HepG2 (cell line): Measurements from ENCODE around the gene ASAP2. TPM values are rescaled to one million over a fixed set of nuclear protein-coding genes. Genes with fewer than 3 reads are reported as not detected.
A peak's percentile ranks its signal among the peaks of the same experiment; 100 is the strongest.

ENCODE experiments used
- ASH2L ChIP-seq: fragments of 300-600, 200-600 bp; sonication (generic); IDR thresholded peaks from 2 replicates; pipeline ENCODE4 v1.7.0; 2017; ENCODE audit warnings: low read depth, mild to moderate bottlenecking, moderate library complexity, mixed read lengths, low read length; ENCODE audit not compliant: insufficient read length
- CREM ChIP-seq, 2 experiments: sonication (generic) in 1 of 2; formaldehyde crosslinking in 1 of 2; IDR thresholded peaks; 2 replicates each; pipeline versions ENCODE4 v1.4.0 to v1.6.1; 2016 to 2020; ENCODE audit warnings: antibody characterized with exemption in 1 of 2, mild to moderate bottlenecking in 1 of 2, missing genetic modification reagents in 1 of 2
- FOSL1 ChIP-seq: sonication (generic); formaldehyde crosslinking; IDR thresholded peaks from 2 replicates; pipeline ENCODE4 v1.9.0; 2021; ENCODE audit warnings: missing genetic modification reagents, borderline replicate concordance
- GATAD1 ChIP-seq: IDR thresholded peaks from 2 replicates; pipeline ENCODE4 v1.6.1; 2016; ENCODE audit warnings: missing genetic modification reagents, missing compliant biosample characterization
- HMGA1 ChIP-seq: sonication (generic); formaldehyde crosslinking; conservative IDR thresholded peaks from 2 replicates; pipeline ENCODE4 v1.4.0; 2020; ENCODE audit warnings: missing genetic modification reagents
- HNRNPH1 ChIP-seq: fragments of 200-400 bp; formaldehyde crosslinking; optimal IDR thresholded peaks from 2 replicates; pipeline ENCODE3; 2017; ENCODE audit warnings: mild to moderate bottlenecking, low read depth, low read length
- NCOA1 ChIP-seq: sonication (generic); formaldehyde crosslinking; IDR thresholded peaks from 2 replicates; pipeline ENCODE4 v1.9.0; 2021; ENCODE audit warnings: missing genetic modification reagents
- RAD21 ChIP-seq: fragments of 450-650 bp; formaldehyde crosslinking; IDR thresholded peaks from 2 replicates; pipeline ENCODE4 v1.5.0; 2020; ENCODE audit warnings: mild to moderate bottlenecking
- SAP130 ChIP-seq: IDR thresholded peaks from 2 replicates; pipeline ENCODE4 v1.6.1; 2016; ENCODE audit warnings: low read depth
- SIX4 ChIP-seq: sonication (generic); formaldehyde crosslinking; IDR thresholded peaks from 2 replicates; pipeline ENCODE4 v1.4.0; 2020; ENCODE audit warnings: missing genetic modification reagents
- SRF ChIP-seq: IDR thresholded peaks from 2 replicates; pipeline ENCODE4 v1.6.1; 2011; ENCODE audit warnings: mild to moderate bottlenecking, low read depth, low read length, moderate library complexity
- STAT6 ChIP-seq: sonication (generic); formaldehyde crosslinking; IDR thresholded peaks from 2 replicates; pipeline ENCODE4 v1.4.0; 2020; ENCODE audit warnings: missing genetic modification reagents, mild to moderate bottlenecking, borderline replicate concordance
- TERF1 ChIP-seq: sonication (generic); formaldehyde crosslinking; IDR thresholded peaks from 2 replicates; pipeline ENCODE4 v1.8.0; 2022; ENCODE audit warnings: mild to moderate bottlenecking, missing genetic modification reagents, moderate library complexity
- ZFP1 ChIP-seq: IDR thresholded peaks from 2 replicates; pipeline ENCODE4 v1.6.1; 2016
- ZNF20 ChIP-seq: sonication (generic); formaldehyde crosslinking; IDR thresholded peaks from 2 replicates; pipeline ENCODE4 v1.4.0; 2020; ENCODE audit warnings: mild to moderate bottlenecking, moderate library complexity, missing genetic modification reagents
- ZNF33B ChIP-seq: sonication (generic); formaldehyde crosslinking; IDR thresholded peaks from 2 replicates; pipeline ENCODE4 v1.5.1; 2020; ENCODE audit warnings: mild to moderate bottlenecking, missing genetic modification reagents
- ZNF441 ChIP-seq: sonication (generic); formaldehyde crosslinking; IDR thresholded peaks from 2 replicates; pipeline ENCODE4 v1.7.0; 2021; ENCODE audit warnings: missing genetic modification reagents, borderline replicate concordance
- ZNF530 ChIP-seq: sonication (generic); formaldehyde crosslinking; IDR thresholded peaks from 2 replicates; pipeline ENCODE4 v1.5.0; 2020; ENCODE audit warnings: low read depth, mild to moderate bottlenecking, missing genetic modification reagents
- ZNF7 ChIP-seq: IDR thresholded peaks from 2 replicates; pipeline ENCODE4 v1.6.1; 2016; ENCODE audit warnings: missing biosample characterization, missing genetic modification reagents
- ZNF841 ChIP-seq: sonication (generic); formaldehyde crosslinking; IDR thresholded peaks from 2 replicates; pipeline ENCODE4 v1.8.1; 2023; ENCODE audit warnings: missing genetic modification reagents, borderline replicate concordance
- ZSCAN21 ChIP-seq: sonication (generic); formaldehyde crosslinking; IDR thresholded peaks from 2 replicates; pipeline ENCODE4 v1.8.0; 2022; ENCODE audit warnings: mild to moderate bottlenecking, missing genetic modification reagents, moderate library complexity, borderline replicate concordance
- ZSCAN25 ChIP-seq: sonication (generic); formaldehyde crosslinking; IDR thresholded peaks from 2 replicates; pipeline ENCODE4 v1.8.0; 2022; ENCODE audit warnings: mild to moderate bottlenecking, missing genetic modification reagents
- polyA plus RNA-seq, 8 experiments: library from polyadenylated mRNA; depleted of rRNA in 3 of 8; stranded (reverse) in 7 of 8; unstranded in 1 of 8; fragments of >200 nt; fragmentation: Illumina TruSeq in 4 of 8; extraction: Trizol in 4 of 8; gene quantifications; 2 replicates each; pipeline versions ENCODE4 v1.2.1 to v1.2.3, GENCODE V29; 2011 to 2016; ENCODE audit warnings: low read depth in 4 of 8, missing spikeins in 1 of 8, mixed read lengths in 1 of 8; ENCODE audit not compliant: insufficient read depth in 1 of 8
- total RNA-seq, 5 experiments: library from RNA; depleted of rRNA; stranded (reverse); fragments of >200 nt; fragmentation: Illumina TruSeq; extraction: Trizol; gene quantifications; 2 replicates each; pipeline ENCODE4 v1.2.3, GENCODE V29; 2016; ENCODE audit warnings: low read depth in 1 of 5
- TF ChIP-seq, protein P1 (sequence below): sonication (generic); formaldehyde crosslinking; IDR thresholded peaks from 2 replicates; pipeline ENCODE4 v1.8.0; 2022; ENCODE audit warnings: low read depth, missing genetic modification reagents
- TF ChIP-seq, protein P2 (sequence below): sonication (generic); formaldehyde crosslinking; IDR thresholded peaks from 2 replicates; pipeline ENCODE4 v1.8.0; 2022; ENCODE audit warnings: mild to moderate bottlenecking, missing genetic modification reagents; ENCODE audit not compliant: insufficient replicate concordance

Gene ASAP2
- total and polyA plus RNA-seq, 2 of the 13 experiments (the other 11 are each of a cell fraction or from before 2014, with no cell fraction given): 7.3 to 22.3 TPM

GRCh38 chr2:9422321-9423099 is 215.9 kb downstream of the ASAP2 start (continued):
- TF ChIP-seq GATAD1 (CRISPR knock-in tag) (no peak; the same call in 1 of the 2 replicates), ZNF20 (CRISPR knock-in tag) (no peak), ZNF7 (CRISPR knock-in tag) (no peak), ZFP1 (CRISPR knock-in tag) (no peak; the same call in 1 of the 2 replicates), HMGA1 (CRISPR knock-in tag) (no peak), ZNF841 (CRISPR knock-in tag) (no peak), TERF1 (CRISPR knock-in tag) (no peak), ASH2L (no peak), FOSL1 (no peak), ZSCAN25 (CRISPR knock-in tag) (0 out of 2 replicates have a peak, but pooled peaks have one; percentile 18), HNRNPH1 (no peak), ZNF33B (CRISPR knock-in tag) (no peak; the same call in 1 of the 2 replicates), NCOA1 (CRISPR knock-in tag) (no peak; the same call in 1 of the 2 replicates), SIX4 (no peak), SRF (no peak), SAP130 (CRISPR knock-in tag) (no peak; the same call in 1 of the 2 replicates), ZSCAN21 (CRISPR knock-in tag) (no peak; the same call in 1 of the 2 replicates), CREM (IDR thresholded peaks at IDR 0.05) (no peak), CREM (CRISPR knock-in tag; IDR thresholded peaks at IDR 0.05) (no peak), ZNF441 (CRISPR knock-in tag) (0 out of 2 replicates have a peak, but pooled peaks have one; percentile 77), ZNF530 (no peak), STAT6 (no peak; the same call in 1 of the 2 replicates), RAD21 (CRISPR knock-in tag) (no peak)
- TF ChIP-seq, protein P1, sequence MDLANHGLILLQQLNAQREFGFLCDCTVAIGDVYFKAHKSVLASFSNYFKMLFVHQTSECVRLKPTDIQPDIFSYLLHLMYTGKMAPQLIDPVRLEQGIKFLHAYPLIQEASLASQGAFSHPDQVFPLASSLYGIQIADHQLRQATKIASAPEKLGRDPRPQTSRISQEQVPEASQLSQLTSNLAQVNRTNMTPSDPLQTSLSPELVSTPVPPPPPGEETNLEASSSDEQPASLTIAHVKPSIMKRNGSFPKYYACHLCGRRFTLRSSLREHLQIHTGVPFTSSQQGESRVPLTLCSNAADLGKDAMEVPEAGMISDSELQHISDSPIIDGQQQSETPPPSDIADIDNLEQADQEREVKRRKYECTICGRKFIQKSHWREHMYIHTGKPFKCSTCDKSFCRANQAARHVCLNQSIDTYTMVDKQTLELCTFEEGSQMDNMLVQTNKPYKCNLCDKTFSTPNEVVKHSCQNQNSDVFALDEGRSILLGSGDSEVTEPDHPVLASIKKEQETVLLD (CRISPR knock-in tag): no peak; the same call in 1 of the 2 replicates
- TF ChIP-seq, protein P2, sequence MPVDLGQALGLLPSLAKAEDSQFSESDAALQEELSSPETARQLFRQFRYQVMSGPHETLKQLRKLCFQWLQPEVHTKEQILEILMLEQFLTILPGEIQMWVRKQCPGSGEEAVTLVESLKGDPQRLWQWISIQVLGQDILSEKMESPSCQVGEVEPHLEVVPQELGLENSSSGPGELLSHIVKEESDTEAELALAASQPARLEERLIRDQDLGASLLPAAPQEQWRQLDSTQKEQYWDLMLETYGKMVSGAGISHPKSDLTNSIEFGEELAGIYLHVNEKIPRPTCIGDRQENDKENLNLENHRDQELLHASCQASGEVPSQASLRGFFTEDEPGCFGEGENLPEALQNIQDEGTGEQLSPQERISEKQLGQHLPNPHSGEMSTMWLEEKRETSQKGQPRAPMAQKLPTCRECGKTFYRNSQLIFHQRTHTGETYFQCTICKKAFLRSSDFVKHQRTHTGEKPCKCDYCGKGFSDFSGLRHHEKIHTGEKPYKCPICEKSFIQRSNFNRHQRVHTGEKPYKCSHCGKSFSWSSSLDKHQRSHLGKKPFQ (CRISPR knock-in tag): no peak
